Astrocyte (in vitro differentiated cells and primary cell): ENCODE measurements around the gene RNF123.
"Not testable (repeated sequence)": the region's sequence is repeated elsewhere in the genome, so short reads cannot be mapped to it uniquely, and the experiment has no call there.

Experiments
- EZH2 ChIP-seq: IDR thresholded peaks from 2 replicates; pipeline ENCODE4 v1.6.1; 2012; ENCODE audit warnings: mild to moderate bottlenecking, low read length, inconsistent platforms; ENCODE audit not compliant: insufficient read depth
- TF ChIP-seq, protein P1 (sequence below): IDR thresholded peaks from 2 replicates; pipeline ENCODE4 v1.5.1; 2011; ENCODE audit warnings: low read depth, mild to moderate bottlenecking, inconsistent platforms, low read length, moderate library complexity; ENCODE audit not compliant: insufficient read depth

DNA sequence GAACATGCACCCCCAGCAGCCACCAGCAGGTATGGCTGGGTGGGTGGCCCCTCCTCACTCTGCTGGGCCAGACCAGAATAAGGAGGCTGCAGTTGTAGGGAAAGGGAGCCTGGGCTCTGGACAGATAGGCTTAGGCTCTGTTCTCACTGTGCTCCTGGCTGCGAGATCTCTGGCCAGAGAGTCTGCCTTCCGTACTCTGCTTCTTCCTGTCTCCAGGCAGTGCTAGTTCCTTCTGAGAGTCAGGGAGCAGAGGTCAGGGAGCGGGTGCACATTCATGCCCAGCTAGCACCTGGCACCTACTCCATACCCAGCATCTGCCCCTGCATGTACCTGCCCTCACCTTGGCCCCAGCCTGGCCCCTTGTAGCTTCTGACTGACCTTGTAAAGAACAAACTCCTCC lies 2.1 kb downstream of the RNF123 start:
- TF ChIP-seq, protein P1, sequence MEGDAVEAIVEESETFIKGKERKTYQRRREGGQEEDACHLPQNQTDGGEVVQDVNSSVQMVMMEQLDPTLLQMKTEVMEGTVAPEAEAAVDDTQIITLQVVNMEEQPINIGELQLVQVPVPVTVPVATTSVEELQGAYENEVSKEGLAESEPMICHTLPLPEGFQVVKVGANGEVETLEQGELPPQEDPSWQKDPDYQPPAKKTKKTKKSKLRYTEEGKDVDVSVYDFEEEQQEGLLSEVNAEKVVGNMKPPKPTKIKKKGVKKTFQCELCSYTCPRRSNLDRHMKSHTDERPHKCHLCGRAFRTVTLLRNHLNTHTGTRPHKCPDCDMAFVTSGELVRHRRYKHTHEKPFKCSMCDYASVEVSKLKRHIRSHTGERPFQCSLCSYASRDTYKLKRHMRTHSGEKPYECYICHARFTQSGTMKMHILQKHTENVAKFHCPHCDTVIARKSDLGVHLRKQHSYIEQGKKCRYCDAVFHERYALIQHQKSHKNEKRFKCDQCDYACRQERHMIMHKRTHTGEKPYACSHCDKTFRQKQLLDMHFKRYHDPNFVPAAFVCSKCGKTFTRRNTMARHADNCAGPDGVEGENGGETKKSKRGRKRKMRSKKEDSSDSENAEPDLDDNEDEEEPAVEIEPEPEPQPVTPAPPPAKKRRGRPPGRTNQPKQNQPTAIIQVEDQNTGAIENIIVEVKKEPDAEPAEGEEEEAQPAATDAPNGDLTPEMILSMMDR = not testable (repeated sequence)
- not testable (repeated sequence) for TF ChIP-seq EZH2
